SK-N-MC (cell line): ENCODE measurements around the gene INHBC.
"Not testable (repeated sequence)": the region's sequence is repeated elsewhere in the genome, so short reads cannot be mapped to it uniquely, and the experiment has no call there.

Experiments
- EZH2 ChIP-seq: fragments of 200-600 bp; sonication (generic); IDR thresholded peaks from one replicate; pipeline ENCODE4 v1.6.1; 2017; ENCODE audit warnings: antibody characterized with exemption
- FOXP2 ChIP-seq: optimal IDR thresholded peaks from 2 replicates; pipeline ENCODE3; 2011; ENCODE audit warnings: mild to moderate bottlenecking, moderate library complexity; ENCODE audit not compliant: insufficient read depth; ENCODE audit errors: extremely low read length, control extremely low read depth
- POLR2AphosphoS5 ChIP-seq: IDR thresholded peaks from 2 replicates; pipeline ENCODE4 v1.6.1; 2012; ENCODE audit warnings: mild to moderate bottlenecking, low read depth, low read length, borderline replicate concordance

DNA sequence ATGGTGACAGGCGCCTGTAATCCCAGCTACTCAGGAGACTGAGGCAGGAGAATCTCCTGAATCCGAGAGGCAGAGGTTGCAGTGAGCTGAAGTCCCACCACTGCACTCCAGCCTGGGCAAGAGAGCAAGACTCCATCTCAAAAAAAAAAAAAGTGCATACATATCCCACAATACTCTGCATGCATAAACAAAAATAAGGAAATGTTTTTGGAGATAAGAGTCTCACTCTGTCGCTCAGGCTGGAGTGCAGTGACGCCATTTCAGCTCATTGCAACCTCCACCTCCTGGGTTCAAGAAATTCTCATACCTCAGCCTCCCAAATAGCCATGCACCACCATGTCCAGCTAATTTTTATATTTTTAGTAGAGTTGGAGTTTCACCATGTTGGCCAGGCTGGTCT, 32.4 kb upstream of the INHBC start:
- not testable (repeated sequence) for TF ChIP-seq POLR2AphosphoS5, EZH2, FOXP2
